BJ (cell line): ENCODE results near the gene COX11. TPM values are rescaled to one million over a fixed set of nuclear protein-coding genes. Genes with fewer than 3 reads are reported as not detected.
A peak's percentile ranks its signal among the peaks of the same experiment; 100 is the strongest.

Experiments
- CTCF ChIA-PET: fragments of 350-600 bp; formaldehyde crosslinking; extraction: SDS; loops from one replicate; lab custom pipeline; 2021; ENCODE audit warnings: antibody characterized with exemption, inconsistent platforms; lab: Yijun Ruan, JAX
- POLR2A ChIA-PET: fragments of 300-600 bp; sonication (Branson Sonifier 250); formaldehyde crosslinking; extraction: SDS; loops from one replicate; lab custom pipeline; 2021; ENCODE audit warnings: antibody characterized with exemption; lab: Charles Lee
- DNase-seq: peaks from one replicate; pipeline ENCODE4 v3.0.0-alpha.2; 2011; ENCODE audit warnings: low read depth
- H3K27me3 ChIP-seq: 2 replicates; pipeline ENCODE4 v1.6.0; 2011; ENCODE audit warnings: low read length; ENCODE audit not compliant: control insufficient read depth, insufficient read depth
- H3K36me3 ChIP-seq: 2 replicates; pipeline ENCODE4 v1.5.1; 2011; ENCODE audit warnings: low read length; ENCODE audit not compliant: control insufficient read depth, insufficient read depth
- H3K4me3 ChIP-seq: 2 replicates; pipeline ENCODE4 v1.5.1; 2011; ENCODE audit warnings: low read depth, mild to moderate bottlenecking, control low read depth, low read length
- CTCF ChIP-seq: IDR thresholded peaks from 2 replicates; pipeline ENCODE4 v1.5.1; 2011; ENCODE audit warnings: low read depth, mild to moderate bottlenecking, control low read depth, inconsistent platforms, low read length, moderate library complexity; ENCODE audit not compliant: insufficient read depth
- polyA plus RNA-seq: library from polyadenylated mRNA; depleted of rRNA; stranded (reverse); fragments of >200 nt; gene quantifications from 2 replicates; pipeline ENCODE4 v1.2.3, GENCODE V29; 2011

The COX11 gene
- polyA plus RNA-seq, 1 experiment = 33.3 TPM

DNA sequence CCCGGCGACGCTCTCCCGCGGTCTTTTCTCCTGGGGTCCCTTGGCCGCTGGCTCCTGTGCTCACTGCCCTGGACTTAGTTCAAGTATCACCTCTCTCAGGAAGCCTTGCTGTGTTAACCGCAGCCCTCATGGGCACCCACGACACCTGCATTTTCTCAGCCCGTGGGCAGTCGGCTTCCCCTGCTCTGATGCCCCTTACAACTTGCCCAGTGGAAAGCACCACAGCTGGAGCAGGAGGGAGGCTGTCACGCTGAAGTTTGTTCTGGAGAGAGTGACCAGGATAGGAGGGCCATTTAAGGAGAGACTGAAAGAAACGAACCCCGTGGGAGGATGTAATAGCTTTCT lies 506 bp upstream of the COX11 start:
- ChIA-PET CTCF (interaction anchor here (0.7 to 1.2 kb wide), 2 partner anchors 10 to 24 kb away, joined by 3 read pairs; no protein-coding TSS in a partner anchor), POLR2A (no interaction called here)
- H3K4me3 ChIP-seq = peak overlapping the region; percentile 92
- H3K36me3 ChIP-seq = no peaks in the 10 kb centered on the region
- no peak for DNase-seq
- no peak for TF ChIP-seq CTCF
- no peaks in the 10 kb centered on the region for H3K27me3 ChIP-seq

- DNase-seq = no peak
- CTCF ChIA-PET = interaction anchor here (0.6 kb wide), 1 partner anchor 212 kb away, joined by 4 read pairs; no protein-coding TSS in a partner anchor
- Histone ChIP-seq H3K36me3 (no peaks in the 10 kb centered on the region), H3K4me3 (peak overlapping the region; percentile 92), H3K27me3 (no peaks in the 10 kb centered on the region)
- TF ChIP-seq CTCF = peak; percentile 64
- POLR2A ChIA-PET = interaction anchor here (0.6 kb wide), 1 partner anchor 8 kb away, joined by 9 read pairs; no protein-coding TSS in a partner anchor
Measured at GRCh38 chr17:54967621-54968261, 713 bp downstream of the COX11 start.

DNA sequence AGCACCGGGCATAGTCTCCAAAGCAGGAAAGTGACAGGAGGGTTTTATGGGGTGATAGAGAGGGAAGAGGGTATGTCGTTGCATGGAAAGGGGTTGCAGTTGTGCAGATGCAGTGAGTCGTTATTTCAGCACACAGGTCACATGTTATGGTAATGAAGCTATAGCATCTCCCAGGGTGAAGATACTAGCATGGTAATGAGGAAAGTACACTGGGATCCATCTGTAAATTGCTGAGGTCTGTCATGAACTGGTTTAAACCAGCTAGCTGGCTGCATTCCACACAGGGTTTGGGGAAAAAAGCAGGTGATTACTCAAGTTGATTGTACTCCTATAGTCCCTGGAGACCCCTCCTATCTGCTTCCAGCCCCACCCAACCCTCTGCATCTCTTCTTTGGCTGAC lies 11.7 kb downstream of the COX11 start:
- no peak for DNase-seq
- ChIA-PET POLR2A (no interaction called here), CTCF (no interaction called here)
- Histone ChIP-seq H3K36me3 (peaks cover 4% of the 10 kb centered on the region), H3K27me3 (no peaks in the 10 kb centered on the region), H3K4me3 (no peak overlapping the region)
- no peak for TF ChIP-seq CTCF

DNA sequence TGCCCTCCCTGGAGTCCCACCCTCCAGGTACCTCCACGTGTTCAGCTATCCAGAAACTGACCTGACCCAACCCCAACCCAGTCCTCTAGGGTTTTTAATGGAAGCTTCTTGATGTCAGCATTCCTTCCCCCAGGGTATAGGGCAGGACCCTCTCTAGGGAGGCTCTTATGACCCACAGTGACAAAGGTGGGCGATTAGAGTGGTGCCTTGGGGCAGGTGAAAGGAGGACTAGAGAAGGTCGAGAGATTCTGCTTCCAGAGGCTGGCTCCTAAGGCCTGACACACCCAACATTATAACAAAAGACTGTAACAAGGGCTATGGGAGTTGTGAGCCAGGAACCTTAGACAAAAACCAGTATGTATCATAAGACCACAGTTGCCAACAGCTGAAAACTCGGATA lies 17.2 kb downstream of the COX11 start:
- DNase-seq = no peak
- POLR2A ChIA-PET = no interaction called here
- CTCF ChIA-PET = no interaction called here
- Histone ChIP-seq H3K4me3 (no peak overlapping the region), H3K27me3 (no peaks in the 10 kb centered on the region), H3K36me3 (peaks cover 4% of the 10 kb centered on the region; the same call in 1 of the 2 replicates)
- TF ChIP-seq CTCF = no peak

DNA sequence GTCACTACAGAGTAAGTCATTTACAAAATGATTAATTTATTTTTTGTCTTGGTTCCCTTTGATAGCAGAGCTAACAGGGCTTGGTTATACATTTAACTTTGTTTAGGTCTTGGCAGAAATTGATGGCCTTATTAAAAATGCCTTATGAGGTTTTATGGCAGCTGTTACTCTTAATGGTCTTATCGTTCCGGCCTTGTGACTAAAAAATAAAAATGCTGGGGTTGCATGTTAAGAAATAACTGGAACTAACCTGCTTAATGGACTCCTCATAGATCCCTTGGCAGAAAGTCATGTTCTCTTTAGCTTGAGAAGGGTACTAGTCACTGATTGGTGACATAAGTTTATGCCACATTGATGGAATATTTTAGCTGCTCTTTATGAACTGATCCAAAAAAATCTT lies 18.3 kb downstream of the COX11 start:
- H3K36me3 ChIP-seq = peaks cover 4% of the 10 kb centered on the region; the same call in 1 of the 2 replicates
- TF ChIP-seq CTCF = no peak
- H3K4me3 ChIP-seq = no peak overlapping the region
- ChIA-PET POLR2A (no interaction called here), CTCF (no interaction called here)
- DNase-seq = no peak
- H3K27me3 ChIP-seq = no peaks in the 10 kb centered on the region
